Amniotic epithelial cell (primary cell): ENCODE data around the gene GOSR2.
"Not testable (repeated sequence)": the region's sequence is repeated elsewhere in the genome, so short reads cannot be mapped to it uniquely, and the experiment has no call there.

ENCODE experiments used
- DNase-seq: peaks from one replicate; pipeline ENCODE4 v3.0.0-alpha.2; 2010; ENCODE audit warnings: low read depth

Gene GOSR2

DNA sequence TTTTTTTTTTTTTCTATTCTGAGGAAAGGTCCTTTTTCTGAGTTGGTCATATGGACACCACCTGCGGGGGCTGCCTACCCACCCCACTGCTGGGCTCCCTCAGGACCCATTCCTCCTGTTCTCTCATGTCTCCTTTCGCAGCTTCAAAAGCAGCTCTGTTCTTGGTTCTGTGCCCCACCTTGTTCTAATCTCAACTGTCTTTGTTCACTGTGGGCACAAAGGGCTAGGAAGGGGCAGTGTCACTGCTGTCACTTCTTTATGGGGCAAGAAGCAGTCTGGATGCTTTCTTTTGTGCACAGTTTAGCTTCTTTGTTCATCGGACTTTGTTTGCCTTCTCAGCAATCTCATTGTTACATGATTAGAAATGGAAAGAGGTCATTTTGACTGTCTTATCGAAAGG lies 7.1 kb downstream of the GOSR2 start:
- no peak for DNase-seq

DNA sequence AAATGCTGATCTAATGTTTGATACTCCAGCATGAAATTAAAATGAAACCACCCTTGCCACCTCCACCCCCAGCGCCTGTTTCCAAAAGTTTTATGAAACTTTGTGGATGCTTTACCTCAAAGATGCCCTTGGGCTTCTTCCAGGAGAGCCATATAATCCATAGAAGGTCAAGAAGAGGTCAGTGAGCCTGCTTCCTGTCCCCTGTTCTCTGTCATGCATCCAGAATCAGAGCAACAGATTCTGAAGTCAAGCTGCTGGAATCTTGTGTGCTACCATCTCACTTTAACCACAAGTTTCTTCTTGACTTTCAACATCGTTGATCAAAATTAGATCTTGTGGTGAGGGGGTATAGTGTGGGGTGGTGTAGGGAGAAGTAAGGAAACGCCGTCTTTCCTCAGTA lies 8.6 kb downstream of the GOSR2 start:
- DNase-seq: no peak

DNA sequence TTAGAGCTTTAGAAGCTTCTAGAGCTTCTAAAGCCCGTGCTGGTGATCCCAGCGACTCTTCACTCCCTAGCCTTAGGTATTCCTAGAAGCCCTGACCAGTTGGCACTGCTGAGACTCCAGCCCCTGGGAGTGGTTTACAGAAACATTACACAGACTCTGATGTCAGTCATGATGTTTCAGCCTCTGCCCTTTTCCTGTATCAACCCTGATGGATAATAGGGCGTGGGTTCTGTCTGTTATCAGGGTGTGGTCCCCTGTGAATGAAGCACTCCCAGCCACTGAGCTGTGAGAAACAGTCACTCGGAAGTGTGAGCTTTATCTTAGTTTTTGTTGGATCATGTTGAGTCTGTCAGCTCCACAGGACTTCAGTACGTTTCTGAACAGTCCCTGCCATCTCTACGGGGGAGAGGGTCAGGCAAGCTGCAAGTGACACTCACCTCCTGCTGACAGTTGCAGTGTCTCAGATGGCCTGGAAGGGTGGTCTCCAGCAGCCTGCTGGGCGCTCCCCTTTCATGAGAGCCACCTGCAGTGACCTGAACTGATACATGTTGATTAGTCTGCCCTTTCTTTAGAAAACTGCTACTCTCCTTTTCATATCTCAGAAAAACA lies 12.8 kb downstream of the GOSR2 start:
- no peak for DNase-seq

DNA sequence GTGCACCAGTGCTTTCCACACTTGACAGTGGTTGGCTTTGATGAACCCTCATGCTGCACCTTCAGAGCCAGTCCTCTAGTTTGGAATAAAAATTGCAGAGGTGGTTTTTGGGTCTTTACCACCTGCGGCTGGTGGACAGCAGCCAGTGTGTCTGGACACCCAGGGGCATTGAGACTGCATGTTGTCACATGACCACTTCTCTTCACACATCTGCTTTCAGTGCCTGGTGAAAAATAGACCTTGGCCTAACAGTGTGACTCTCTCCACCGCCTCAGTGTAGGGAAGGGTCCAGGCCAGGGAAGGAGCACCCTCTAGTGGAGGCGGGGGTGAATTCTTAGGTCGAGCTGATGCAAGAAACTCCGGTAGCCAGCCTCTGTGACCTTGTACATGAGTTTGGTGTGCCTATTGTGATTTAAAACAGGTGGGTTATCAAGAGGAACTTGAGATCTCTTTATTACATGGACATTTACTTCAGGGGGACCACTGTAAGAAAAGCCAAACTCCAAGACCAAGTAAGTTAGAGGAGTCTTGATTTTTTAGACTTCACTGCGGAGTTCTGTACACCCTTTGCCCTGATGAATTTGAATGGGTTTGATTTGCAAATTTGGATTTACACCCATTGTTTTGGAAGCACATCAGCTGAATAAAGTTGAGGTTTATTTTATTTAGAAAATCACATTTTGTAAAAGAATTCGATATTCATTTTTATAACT lies 17.9 kb downstream of the GOSR2 start:
- DNase-seq: peak; percentile 70

DNA sequence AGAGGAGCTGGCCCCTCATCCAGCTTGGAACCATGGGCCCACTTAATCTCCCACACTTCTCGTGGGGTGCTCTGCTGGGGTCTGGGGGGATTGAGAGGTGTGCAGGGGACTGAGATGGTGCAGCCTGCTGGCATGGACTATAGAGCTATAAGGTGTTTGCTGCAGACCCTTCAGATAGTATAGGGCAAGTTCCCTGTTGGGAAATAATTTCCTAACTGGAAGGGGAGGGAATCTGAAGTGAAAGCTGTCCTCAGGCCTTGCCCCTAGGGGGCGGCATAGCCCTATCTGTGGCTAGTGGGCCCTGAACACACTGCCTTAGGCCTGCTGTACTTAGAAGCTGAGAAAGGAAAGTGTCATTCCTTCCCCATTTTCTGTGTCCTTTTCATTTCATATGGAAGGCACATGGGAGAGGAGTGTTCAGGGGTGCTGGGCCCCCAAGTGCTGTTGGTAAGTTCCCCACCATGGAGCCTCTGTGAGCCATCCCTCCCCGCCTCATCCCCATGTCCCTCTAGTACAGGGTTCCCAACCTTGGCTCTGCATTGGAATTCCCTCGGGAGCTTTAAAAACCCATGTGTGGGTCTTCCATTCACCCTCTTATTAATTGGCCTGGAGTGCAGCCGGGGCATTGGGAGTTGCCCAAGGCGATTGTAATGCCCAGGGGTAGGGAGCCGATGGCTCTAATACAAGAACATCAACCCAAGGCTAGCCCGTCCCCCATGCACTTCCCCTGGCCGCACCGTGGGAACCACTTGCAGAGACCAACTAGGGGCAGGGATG lies 19.7 kb downstream of the GOSR2 start:
- DNase-seq: peak; percentile 73

DNA sequence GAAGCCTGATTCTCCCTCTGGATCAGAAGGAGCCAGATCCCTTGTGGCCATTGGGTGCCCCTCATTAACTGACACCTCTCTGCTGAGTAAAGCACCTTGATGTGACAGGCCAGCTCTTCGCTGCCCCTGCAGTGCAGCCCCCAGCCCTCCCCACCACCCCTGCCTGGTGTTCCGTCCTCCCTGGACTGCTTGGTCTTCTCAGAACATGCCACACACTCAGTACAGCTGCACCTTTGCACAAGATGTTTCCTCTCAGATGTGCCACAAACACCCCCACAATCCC lies 20.2 kb downstream of the GOSR2 start:
- DNase-seq: no peak

DNA sequence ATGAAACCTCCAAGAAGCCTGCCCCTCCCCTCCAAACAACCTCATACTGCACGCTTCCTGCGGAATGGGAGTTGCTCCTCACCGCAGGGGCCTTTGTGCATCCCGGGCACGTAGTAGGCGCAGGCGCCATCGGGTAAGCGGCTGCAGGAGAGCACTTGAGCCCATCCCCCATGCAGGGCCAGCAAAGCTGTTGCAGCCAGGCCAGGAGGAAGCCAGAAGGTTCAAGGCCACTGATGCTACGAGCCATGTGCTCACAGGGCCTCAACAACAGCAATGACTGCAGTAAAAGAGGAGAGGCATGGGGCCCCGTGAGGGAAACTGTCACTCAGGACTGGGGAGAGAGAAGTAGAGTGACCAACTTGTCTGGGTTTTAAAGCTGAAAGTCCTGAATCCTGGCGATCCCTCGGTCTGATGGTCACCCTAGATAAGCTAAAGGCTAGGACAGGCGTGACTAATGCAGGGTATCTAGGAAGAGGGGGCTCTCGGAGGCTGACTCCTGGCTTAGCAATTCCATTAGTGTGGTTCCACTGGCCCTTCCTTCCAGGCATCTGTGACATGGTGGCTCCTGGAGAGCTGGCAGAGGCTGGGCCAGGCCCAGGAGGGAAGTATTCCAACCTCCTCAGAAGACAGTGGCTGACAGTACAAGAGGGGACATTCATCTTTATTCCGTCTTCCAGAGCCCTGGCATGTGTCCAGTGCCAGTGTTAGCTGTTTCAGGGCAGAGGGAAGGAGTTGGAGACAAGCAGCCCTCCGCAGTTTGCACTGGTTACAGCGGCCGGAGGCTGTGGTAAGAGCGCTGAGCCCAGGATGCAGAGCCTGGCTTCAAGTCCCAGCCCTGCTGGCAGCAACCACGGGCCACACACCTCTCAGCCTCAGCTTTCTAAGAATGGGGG lies 20.8 kb downstream of the GOSR2 start:
- DNase-seq: peak; percentile 47

DNA sequence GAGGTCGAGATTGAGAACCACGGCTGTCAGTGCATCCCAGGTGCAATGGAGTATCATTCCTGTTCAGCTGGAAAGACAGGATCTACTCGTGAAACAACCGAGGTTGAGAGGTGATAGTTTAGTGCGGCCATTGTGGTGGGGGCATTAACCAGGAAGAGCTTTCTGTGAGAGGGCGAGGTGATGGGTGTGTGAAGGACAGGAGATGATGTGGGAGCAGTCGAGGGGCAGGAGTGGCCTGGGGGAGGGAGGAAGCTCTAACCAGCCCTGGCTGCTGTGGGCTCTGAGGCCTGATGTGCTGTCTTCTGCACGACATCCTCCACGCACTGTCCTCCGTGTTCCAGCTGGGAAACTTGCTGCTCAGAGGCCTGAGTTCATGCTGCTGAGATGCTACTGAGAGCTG lies 22.0 kb downstream of the GOSR2 start:
- DNase-seq: no peak

DNA sequence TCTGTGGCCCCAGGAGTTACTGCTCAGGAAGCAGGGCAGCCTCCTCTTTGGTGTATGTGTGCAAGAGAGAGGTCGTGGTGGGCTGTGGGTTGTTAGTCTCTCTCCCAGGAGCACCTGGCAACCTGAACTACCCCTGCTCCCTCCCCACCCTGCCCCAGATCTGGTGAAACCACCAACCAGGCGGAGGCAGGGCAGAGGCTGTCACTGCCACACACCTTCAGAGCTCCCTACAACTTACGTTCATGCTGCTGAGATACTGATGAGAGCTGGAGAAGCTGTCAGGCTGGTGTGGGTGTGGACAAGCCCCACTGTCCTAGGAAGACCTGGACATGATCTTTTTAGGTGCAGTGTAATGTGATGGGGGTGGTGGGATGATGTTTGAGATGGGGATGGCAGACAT lies 24.3 kb downstream of the GOSR2 start:
- no peak for DNase-seq

DNA sequence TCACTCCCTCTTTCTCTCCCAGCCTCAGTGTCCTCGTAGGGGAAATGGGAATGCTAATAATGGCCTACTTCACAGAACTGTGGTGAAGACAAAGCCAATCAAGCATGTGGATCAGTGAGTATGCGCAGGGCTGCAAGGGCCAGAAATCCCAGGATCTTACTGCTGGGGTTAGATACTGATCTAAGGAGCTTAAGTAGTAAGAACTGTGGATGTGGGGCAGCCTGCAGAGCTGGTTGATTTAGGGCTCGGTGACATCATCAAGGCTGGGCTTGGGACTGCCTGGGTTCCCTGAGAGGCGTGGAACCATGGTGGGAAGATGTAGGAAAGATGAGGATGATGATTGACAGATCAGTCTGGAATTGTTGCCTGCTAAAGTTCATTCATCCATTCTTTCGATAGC lies 25.6 kb downstream of the GOSR2 start:
- no peak for DNase-seq

DNA sequence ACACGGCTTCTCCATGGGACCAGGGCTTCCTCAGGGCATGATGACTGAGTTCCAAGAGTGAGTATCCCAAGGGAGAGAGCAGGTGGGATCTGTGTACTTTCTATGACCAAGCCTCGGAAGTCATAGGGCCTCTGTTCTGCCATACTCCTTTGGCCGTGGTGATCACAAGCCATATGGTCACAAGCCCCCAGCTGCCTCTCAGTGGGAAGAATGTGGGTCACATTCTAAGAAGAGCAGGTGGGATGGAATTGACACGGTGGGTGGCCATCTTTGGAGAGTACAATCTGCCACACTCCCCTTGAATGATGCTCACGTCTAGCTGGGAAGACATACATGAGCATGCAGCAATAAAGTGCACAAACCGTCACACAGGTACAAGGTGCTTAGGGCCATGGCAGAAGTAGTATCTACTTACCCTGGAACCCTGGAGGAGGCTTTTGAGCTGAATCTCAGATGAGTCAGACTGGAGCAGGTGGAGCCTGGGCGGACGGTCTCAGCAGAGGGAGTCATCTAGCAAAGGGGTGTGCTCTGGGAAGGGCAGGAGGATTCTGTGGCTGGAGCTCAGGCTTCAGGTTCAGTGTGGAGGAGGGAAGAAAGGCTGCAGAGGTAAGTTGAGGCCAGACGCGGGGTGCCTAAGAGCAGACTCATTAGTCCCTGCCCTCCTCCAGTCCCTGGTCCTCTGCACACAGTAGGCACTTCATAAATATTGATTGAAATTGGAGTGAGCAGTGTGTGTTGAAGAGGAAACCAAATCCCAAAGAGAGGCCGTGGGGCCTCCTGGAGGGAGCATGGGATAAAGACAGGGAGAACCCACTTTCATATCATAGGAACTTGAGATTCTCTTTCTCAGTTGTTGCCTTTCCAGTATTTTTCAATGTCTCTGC lies 26.6 kb downstream of the GOSR2 start:
- peak; percentile 45 for DNase-seq

DNA sequence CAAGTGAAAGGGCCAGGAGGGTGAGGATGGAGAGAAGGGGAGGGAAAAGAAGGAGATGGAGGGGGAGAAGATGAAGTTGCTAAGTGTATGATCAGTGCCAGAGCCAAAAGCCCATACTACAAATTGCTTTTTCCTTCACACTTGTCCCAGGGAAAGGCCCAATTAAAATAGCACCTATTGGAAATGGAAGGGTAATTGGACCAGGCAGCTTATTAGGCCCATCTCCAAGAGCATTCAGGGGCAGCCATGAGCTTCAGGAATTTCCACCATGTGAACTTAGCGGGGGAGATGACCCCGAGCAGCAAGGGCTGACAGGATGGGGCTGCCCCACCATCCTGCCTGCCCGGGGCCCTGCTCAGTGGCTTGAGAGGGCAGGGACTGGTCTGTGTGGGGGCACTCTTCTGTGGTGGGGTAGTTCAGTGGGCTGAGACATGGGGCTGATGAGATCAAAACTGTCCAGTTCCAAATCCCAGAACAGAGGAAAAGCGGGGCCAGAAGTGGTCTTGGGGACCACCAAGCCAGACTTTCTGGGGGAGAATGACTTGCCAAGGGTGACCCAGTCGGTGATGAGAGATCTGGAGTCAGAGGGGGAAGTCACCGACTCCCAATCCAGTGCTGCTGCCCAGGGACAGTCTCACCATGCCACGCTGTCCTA lies 27.5 kb downstream of the GOSR2 start:
- DNase-seq: no peak

DNA sequence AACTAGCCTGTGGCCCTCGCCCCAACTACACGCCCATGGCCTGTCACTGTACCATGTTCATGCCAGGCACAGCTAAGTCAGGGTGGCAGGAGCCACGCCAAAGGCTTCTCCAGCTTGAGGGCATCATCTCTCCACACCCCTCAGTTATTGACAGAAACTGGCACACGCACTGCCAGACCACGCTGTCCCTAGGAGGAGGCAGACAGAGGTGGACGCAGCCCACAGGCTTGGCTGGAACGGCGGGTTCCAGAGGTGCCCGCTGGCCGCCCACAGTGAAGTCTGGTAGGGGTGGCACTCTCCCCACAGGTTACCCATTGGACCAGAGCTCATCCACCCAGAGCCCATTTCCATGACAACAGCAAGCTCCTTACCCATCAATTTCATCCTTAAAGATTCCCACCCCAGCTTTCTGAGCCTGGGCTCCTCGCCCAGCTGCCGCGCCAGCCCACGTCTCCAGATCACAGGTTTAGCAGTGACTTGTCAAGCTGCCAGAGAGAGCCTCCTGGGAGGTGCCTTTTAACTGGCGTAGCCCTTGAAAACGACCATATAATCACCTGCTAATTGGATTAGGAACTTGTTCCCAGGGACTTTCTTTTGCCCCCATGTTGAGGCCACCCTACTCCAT lies 28.1 kb downstream of the GOSR2 start:
- DNase-seq: no peak

DNA sequence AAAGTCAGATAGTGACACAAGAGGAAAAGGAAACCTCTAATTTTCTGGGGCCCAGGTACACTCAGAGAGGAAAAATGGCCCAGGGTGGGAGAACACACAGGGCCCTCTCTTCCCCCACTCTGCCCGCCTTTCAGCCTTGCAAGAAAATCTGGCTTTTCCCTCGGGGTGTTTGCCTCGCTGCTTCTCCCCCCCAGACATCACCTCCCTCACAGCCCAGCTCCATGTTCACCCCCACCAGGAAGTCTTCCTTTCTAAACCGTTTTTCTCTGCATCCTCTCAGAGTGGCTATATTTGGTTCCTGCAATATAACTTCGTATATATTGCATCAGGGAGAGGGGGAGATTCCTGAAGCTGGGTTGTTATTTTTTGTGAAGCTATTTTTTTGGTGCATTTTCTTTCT lies 28.7 kb downstream of the GOSR2 start:
- no peak for DNase-seq

DNA sequence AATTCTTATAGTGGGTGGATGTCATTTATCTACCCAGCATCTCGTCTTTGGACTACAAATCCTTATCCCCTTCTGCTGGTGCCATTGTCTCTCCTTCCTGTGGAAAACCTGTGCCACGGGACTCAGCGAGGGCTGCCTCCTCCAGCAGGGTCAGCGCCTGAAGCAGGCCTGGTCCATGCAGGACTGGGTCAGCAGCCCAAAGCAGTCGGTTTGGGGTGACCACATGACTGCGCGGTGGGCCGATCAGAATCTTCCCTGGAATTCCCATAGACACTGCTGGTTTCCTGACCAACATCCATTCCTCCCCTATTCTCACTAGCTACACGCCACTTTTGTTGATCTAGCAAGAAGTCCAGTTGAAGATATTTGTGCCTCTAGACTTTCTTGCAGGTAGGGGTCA lies 29.2 kb downstream of the GOSR2 start:
- no peak for DNase-seq

DNA sequence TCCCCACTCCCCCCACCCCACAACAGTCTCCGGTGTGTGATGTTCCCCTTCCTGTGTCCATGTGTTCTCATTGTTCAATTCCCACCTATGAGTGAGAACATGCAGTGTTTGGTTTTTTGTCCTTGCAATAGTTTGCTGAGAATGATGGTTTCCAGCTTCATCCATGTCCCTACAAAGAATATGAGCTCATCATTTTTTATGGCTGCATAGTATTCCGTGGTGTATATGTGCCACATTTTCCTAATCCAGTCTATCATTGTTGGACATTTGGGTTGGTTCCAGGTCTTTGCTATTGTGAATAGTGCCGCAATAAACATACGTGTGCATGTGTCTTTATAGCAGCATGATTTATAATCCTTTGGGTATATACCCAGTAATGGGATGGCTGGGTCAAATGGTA lies 30.2 kb downstream of the GOSR2 start:
- not testable (repeated sequence) for DNase-seq

DNA sequence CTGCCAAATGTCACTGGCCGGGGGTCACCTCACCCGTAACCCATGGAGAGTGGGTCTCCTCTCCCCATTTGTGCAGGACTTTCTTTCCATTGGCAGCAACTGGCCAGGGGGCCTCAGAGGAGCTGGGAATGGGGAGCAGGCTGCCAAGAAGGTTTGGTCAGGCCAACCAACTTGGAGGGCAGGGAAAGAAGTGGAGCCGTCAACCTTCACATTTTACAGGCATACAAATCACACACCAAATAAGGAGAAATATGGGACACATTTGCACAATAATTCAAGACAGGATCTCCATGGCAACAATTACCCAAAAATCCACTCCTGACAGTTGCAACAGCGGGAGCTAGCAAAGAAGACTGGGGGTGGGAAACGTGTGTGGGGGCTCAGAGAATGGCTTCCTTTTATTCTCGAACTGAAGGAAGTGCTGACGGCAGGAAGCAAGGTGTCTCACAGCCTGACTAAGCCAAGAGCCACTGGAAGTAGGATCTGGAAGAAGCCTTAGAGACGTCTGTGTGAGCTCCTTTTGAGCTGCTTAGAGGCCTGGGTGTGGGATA lies 35.2 kb downstream of the GOSR2 start:
- DNase-seq: no peak

DNA sequence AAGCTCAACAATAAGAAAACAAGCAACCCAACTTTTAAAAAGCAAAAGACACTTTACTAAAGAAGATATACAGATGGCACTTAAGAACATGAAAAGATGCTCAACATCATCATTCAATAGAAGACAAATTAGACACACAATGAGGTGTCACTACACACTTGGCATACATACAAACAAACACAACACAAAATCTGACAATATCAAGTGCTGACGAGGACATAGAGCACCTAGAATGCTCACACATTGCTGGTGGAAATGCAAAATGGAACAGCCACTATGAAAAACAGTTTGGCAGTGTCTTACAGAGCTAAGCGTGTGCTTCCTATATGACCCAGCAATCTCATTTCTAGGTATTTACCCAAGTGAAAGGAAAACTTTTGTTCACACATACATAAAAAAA lies 37.2 kb downstream of the GOSR2 start:
- DNase-seq: no peak

DNA sequence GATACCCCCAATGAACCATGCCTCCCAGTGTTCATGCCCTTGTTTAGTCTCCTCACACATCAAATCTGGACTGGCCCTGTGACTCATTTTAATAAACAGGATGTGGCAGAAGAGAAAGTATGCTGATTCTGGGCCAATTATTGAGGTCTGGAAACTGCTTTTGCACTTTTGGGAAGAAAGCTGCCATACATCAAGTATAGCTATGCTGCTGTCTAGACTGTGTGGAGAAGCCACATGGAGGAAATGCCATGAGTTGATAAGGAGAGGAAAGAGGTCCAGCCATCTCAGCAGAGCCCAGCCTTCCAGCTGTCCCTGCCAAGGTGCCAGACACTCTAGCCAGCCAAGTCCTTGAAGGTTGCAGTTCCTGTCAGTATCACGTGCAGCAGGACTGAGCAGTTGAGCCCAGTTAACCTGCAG lies 39.4 kb downstream of the GOSR2 start:
- peak; percentile 77 for DNase-seq

DNA sequence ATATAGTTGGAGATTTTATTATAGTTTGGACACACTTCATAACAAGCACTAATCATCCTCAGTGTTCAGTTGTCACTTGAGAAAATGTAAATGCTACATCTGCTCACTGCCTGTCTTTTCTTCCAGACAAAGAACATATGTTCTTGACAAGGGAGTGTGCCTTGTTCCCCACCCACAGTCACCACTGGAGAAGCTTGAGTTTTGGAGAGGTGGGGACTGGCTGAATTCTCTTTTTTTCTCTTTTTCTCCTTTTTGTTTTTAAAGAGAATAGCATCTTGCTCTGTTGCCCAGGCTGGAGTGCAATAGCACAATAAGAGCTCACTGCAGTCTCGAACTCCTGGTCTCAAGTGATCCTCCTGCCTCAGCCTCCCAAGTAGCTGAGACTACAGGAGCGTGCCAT lies 40.6 kb downstream of the GOSR2 start:
- no peak for DNase-seq
